Body of pancreas (tissue), 4 donors: ENCODE measurements around the gene EVL. TPM values are rescaled to one million over a fixed set of nuclear protein-coding genes. Genes with fewer than 3 reads are reported as not detected.
"Not testable (repeated sequence)": the region's sequence is repeated elsewhere in the genome, so short reads cannot be mapped to it uniquely, and the experiment has no call there.

Experiments used
- ATAC-seq: fragments of 150-250 bp; one replicate; pipeline ENCODE4 v1.9.1; 2016
- DNase-seq, 4 donors: peaks; one replicate each; pipeline ENCODE4 v3.0.0-alpha.2; 2019
- H3K27ac ChIP-seq, 4 donors: fragments of 200-600 bp; sonication (generic); 1 replicate in 3 of 4; 2 replicates in 1 of 4; pipeline versions ENCODE4 v1.5.1 to v1.6.1; 2016 to 2019; ENCODE audit warnings: mild to moderate bottlenecking in 1 of 4, mixed read lengths in 1 of 4, moderate library complexity in 1 of 4
- H3K27me3 ChIP-seq, 2 donors: fragments of 200-600 bp; sonication (generic); one replicate each; pipeline ENCODE4 v1.6.0; 2016; ENCODE audit warnings: mild to moderate bottlenecking in 1 of 2
- H3K36me3 ChIP-seq, 2 donors: fragments of 200-600 bp; sonication (generic); replicated peaks in 1 of 2; 2 replicates each; pipeline ENCODE4 v1.5.1; 2016; ENCODE audit warnings: low read depth in 2 of 2; ENCODE audit not compliant: insufficient read depth in 1 of 2
- H3K4me1 ChIP-seq: fragments of 200-600 bp; sonication (generic); one replicate; pipeline ENCODE4 v1.6.0; 2016
- H3K4me3 ChIP-seq, 2 donors: fragments of 200-600 bp; sonication (generic); 1 replicate in 1 of 2; 2 replicates in 1 of 2; pipeline ENCODE4 v1.5.1; 2016 to 2019
- H3K9me3 ChIP-seq, 3 donors: fragments of 200-600 bp; sonication (generic); 1 replicate in 2 of 3; 2 replicates in 1 of 3; pipeline ENCODE4 v1.5.1; 2016
- POLR2A ChIP-seq, 3 donors: fragments of 450-650 bp; IDR thresholded peaks; one replicate each; pipeline ENCODE4 v1.6.1; 2016; ENCODE audit warnings: antibody characterized with exemption in 3 of 3, mild to moderate bottlenecking in 2 of 3
- WGBS, 2 donors: methylation state at CpG; one replicate each; pipeline ENCODE4 v1.1.5; 2017; 5-methylcytosine and 5-hydroxymethylcytosine counted together
- intact Hi-C: fragments of 100-400 bp; cut with DNase I; formaldehyde crosslinking; loops from one replicate; pipeline ENCODE4 v1.15.1; 2023
- total RNA-seq, 2 donors: library from RNA; depleted of rRNA; stranded (reverse); fragments of >200 nt; gene quantifications; one replicate each; pipeline ENCODE4 v1.1.0, GENCODE V29; 2016
- TF ChIP-seq, protein P1 (sequence below), 7 experiments: fragments of 450-650 bp in 4 of 7; fragments of 200-600 bp in 3 of 7; sonication (generic) in 3 of 7; IDR thresholded peaks; one replicate each; pipeline ENCODE4 v1.5.1; 2016 to 2019; ENCODE audit warnings: antibody characterized with exemption in 7 of 7

Gene EVL
- total RNA-seq, 2 donors from 2014 or later: 22.3 to 57.7 TPM

DNA sequence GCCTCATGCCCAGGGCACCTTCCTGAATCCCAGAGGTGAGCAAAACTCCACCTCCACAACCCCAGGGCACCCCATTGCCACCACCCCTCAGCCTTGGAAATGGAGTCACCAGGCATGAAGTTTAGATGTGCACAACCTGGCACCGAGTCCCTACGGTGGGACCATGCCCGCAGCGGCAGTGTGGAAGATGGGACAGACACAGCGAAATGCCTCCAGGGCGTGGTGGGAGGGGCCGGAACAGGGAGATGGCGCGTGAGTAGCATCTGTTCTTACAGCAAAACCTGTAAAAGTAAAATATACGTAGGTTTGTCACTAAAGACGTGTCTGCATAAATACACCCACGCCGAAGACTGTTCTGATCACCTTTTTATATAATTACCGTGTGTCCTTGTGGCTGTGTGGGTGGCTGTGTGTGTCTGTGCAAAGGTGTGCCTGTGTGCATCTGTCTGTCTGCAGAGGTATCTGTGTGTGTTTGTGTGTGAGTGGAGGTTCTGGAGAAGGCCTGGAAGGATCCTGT lies 111.6 kb downstream of the EVL start:
- no peak for DNase-seq
- intact Hi-C loops: no loop called here
- H3K27me3 ChIP-seq: no peaks in the 10 kb centered on the region

DNA sequence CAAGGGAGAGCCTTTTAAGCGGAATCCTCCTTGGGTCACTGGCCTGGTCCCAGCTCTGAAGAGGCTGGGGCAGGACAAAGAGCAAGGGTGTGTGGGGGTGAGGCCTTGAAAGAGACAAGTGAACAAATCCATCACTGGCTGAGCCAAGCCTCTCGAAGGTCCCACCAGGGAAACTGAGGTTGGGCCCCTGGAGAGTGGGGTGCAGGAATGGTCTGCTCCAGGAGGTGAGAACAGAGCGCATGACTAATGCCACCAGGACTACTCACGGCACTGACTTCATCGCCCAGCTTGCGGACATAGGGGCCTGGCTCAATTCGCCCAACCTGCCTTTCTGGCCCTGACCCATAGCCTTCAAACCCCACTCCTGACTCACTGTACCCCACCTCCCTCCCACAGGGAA lies 113.5 kb downstream of the EVL start:
- 91 to 92% methylated on average over 7 of the region's 7 CpGs for WGBS, 2 donors
- H3K4me1 ChIP-seq: no peaks in the 10 kb centered on the region
- H3K9me3 ChIP-seq: no peaks in the 10 kb centered on the region
- ATAC-seq (no peak), DNase-seq (no peak)
- H3K27ac ChIP-seq: no peak overlapping the region
- no peaks in the 10 kb centered on the region for H3K36me3 ChIP-seq
- intact Hi-C loops: no loop called here
- no peaks in the 10 kb centered on the region for H3K27me3 ChIP-seq
- TF ChIP-seq POLR2A (IDR thresholded peaks at IDR 0.05): no peak
- TF ChIP-seq, protein P1, sequence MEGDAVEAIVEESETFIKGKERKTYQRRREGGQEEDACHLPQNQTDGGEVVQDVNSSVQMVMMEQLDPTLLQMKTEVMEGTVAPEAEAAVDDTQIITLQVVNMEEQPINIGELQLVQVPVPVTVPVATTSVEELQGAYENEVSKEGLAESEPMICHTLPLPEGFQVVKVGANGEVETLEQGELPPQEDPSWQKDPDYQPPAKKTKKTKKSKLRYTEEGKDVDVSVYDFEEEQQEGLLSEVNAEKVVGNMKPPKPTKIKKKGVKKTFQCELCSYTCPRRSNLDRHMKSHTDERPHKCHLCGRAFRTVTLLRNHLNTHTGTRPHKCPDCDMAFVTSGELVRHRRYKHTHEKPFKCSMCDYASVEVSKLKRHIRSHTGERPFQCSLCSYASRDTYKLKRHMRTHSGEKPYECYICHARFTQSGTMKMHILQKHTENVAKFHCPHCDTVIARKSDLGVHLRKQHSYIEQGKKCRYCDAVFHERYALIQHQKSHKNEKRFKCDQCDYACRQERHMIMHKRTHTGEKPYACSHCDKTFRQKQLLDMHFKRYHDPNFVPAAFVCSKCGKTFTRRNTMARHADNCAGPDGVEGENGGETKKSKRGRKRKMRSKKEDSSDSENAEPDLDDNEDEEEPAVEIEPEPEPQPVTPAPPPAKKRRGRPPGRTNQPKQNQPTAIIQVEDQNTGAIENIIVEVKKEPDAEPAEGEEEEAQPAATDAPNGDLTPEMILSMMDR (IDR thresholded peaks at IDR 0.05): no peak
- H3K4me3 ChIP-seq: no peak overlapping the region

More for the DNA sequence above, 111.6 kb downstream of the EVL start:
- 91 to 94% methylated on average over 14 of the region's 14 CpGs for WGBS, 2 donors
- ATAC-seq: no peak
- H3K9me3 ChIP-seq: no peaks in the 10 kb centered on the region
- no peak overlapping the region for H3K4me3 ChIP-seq
- TF ChIP-seq, protein P1 (IDR thresholded peaks at IDR 0.05): no peak
- no peak for TF ChIP-seq POLR2A (IDR thresholded peaks at IDR 0.05)
- H3K36me3 ChIP-seq: no peaks in the 10 kb centered on the region
- H3K27ac ChIP-seq: no peak overlapping the region
- H3K4me1 ChIP-seq: no peaks in the 10 kb centered on the region

DNA sequence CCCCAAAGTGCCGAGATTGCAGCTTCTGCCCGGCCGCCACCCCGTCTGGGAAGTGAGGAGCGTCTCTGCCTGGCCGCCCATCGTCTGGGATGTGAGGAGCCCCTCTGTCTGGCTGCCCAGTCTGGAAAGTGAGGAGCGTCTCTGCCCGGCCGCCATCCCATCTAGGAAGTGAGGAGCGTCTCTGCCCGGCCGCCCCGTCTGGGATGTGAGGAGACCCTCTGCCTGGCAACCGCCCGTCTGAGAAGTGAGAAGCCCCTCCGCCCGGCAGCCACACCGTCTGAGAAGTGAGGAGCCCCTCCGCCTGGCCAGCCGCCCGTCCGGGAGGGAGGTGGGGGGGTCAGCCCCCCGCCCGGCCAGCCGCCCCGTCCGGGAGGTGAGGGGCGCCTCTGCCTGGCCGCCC lies 115.4 kb downstream of the EVL start:
- H3K27ac ChIP-seq, H3K4me3 ChIP-seq, DNase-seq, H3K9me3 ChIP-seq, H3K36me3 ChIP-seq, H3K27me3 ChIP-seq, H3K4me1 ChIP-seq, intact Hi-C loops, ATAC-seq: not testable (repeated sequence)
- WGBS, 2 donors: 91% methylated on average over 22 of the region's 30 CpGs; no CpG with 5 or more reads in 1 of the 2 donors

DNA sequence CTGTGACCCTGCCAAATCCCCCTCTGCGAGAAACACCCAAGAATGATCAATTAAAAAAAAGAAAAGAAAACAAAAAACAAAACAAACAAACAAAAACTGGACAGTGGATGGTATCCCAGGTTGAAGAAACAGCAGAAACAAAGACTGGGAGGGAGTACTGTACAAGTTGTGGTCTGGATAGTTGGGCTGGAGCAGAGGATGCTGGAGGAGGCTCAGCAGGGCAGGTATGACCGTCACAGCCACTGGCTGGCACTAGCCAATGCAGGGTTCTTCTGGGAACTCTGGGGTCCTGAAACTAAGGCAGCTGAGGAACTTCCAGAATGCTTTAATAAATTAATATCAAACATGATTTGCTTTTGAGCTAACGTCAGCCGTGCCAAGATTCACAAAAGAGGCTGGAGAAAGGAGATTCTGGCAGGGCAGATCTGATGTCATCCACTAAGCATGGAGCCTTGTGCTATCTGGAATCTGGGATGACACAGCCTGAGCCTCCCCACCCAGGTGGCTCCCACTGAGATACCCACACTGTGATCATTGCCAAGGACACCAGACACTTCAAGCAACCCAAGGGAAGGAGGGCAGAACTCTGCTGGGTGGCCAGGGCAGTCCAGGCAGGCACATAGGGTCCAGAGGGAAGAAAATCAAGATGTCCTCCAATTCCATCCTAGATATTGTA lies 116.8 kb downstream of the EVL start:
- H3K9me3 ChIP-seq, H3K4me3 ChIP-seq, H3K27ac ChIP-seq, ATAC-seq, H3K36me3 ChIP-seq, H3K4me1 ChIP-seq, intact Hi-C loops, DNase-seq, H3K27me3 ChIP-seq: not testable (repeated sequence)
- 51 to 63% methylated on average over 3 of the region's 4 CpGs for WGBS, 2 donors

DNA sequence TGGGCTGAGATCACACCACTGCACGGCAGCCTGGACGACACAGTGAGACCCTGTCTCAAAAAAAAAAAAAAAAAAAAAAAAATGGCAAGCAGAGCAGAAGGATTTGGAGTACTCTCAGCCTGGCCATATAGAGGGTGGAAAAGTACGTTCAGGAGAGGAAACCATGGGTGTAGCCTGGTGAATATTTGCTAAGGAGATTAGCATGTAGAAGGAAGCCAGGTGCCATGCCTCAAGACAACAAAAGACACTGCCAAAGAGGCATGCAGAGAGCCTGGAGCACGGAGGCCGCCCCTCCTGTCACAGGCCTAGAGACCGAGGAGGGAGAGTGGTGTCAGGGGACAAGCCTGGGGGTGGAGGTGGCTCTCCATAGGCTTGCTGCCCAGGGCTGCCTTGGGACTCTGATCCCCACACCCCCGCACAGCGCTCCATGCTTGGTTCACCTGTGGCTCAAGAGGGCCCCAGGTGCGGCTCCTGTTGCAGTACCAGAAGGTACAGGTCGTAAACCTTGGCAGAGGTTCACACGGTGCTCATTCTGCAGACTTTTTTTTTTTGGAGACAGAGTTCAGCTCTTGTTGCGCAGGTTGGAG lies 122.1 kb downstream of the EVL start:
- no peak overlapping the region for H3K27ac ChIP-seq
- H3K9me3 ChIP-seq: no peaks in the 10 kb centered on the region
- no peak for TF ChIP-seq POLR2A (IDR thresholded peaks at IDR 0.05)
- TF ChIP-seq, protein P1 (IDR thresholded peaks at IDR 0.05): no peak
- ATAC-seq (no peak), DNase-seq (no peak)
- intact Hi-C loops: no loop called here
- H3K4me3 ChIP-seq: no peak overlapping the region
- no peaks in the 10 kb centered on the region for H3K36me3 ChIP-seq
- no peaks in the 10 kb centered on the region for H3K27me3 ChIP-seq
- WGBS, 2 donors: 83 to 91% methylated on average over 12 of the region's 12 CpGs
- peaks cover 10% of the 10 kb centered on the region for H3K4me1 ChIP-seq
